Stimulated activated CD8-positive, alpha-beta memory T cell treated with anti-CD3 and anti-CD28 coated beads, Interleukin-7, amount 100 ng/mL, for 48 hours (primary cell): ENCODE results near the gene LIN9.
"Not testable (repeated sequence)": the region's sequence is repeated elsewhere in the genome, so short reads cannot be mapped to it uniquely, and the experiment has no call there.

Experiments used
- DNase-seq, 2 donors: peaks; one replicate each; pipeline ENCODE4 v3.0.0-alpha.2; 2020; ENCODE audit warnings: low read depth in 1 of 2; ENCODE audit errors: extremely low read depth in 1 of 2

LIN9 gene

DNA sequence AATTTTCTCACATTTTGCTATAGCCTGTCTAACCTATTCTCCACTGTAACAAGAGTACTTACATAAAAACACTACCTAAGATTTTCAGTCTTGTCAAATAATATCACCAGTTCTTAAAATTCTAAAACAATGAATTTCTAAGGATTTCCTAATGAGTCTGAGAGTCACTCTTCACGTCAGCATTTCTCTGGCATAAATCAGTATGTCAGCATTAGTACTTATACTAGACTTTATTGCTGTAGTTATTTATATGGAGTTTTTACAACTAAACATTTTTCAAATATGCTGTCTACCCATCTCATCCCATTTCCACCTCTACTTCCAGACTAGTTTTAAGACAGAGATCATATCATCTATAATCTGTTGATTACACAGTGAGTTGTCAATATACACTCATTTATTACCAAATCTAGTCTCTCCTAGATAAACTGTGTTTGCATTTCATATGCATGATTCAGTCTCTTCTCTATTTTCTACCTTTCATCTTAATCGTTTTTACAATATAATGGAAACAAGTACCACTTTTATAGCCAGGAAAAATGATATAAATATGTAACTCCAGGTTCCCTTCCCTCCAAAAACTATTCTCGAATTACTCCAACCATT is 32.8 kb downstream of the LIN9 start:
- DNase-seq = no peak

DNA sequence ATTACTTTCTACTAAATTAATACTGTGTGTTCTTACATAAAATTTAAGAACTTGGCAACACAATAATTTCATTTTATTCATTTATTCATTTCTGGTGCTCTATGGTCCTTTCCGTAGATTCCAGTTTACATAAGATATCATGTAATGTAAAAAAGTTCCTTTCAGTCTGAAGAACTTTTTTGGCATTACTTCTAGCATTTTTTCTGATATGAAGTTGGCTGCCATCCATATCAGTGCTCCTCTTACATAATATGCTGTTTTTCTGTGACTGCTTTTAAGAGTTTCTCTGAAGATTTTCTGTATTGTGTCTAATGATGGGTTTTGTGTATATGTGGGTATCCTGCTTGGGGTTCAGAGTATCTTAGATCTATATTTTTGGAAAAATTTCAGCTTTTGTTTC is 34.8 kb downstream of the LIN9 start:
- DNase-seq = no peak

DNA sequence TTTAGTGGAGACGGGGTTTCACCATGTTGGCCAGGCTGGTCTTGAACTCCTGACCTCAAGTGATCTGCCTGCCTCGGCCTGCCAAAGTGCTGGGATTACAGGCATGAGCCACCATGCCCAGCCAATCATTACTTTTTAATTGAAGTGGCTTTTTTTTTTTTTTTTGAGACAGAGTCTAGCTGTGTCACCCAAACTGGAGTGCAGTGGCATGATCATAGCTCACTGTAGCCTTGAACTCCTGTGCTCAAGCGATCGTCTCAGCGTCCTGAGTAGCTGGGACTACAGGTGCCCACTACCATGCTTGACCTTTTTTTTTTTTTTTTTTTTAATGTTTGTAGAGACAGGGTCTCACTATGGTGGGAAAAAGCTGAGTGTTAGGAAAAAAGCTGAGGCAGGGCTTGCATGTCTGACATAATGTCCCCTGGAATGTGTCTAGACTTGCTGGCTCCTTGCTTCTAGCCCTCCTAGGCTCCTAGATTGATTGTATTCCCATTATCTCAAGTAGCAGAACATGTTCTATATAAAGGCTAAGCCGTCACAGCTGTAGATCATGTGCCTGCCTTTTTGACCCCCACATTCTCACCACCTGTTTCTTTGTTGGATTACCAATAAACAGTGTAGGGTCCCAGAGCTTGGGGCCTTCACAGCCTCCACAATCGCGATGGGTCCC is 36.6 kb downstream of the LIN9 start:
- not testable (repeated sequence) for DNase-seq

DNA sequence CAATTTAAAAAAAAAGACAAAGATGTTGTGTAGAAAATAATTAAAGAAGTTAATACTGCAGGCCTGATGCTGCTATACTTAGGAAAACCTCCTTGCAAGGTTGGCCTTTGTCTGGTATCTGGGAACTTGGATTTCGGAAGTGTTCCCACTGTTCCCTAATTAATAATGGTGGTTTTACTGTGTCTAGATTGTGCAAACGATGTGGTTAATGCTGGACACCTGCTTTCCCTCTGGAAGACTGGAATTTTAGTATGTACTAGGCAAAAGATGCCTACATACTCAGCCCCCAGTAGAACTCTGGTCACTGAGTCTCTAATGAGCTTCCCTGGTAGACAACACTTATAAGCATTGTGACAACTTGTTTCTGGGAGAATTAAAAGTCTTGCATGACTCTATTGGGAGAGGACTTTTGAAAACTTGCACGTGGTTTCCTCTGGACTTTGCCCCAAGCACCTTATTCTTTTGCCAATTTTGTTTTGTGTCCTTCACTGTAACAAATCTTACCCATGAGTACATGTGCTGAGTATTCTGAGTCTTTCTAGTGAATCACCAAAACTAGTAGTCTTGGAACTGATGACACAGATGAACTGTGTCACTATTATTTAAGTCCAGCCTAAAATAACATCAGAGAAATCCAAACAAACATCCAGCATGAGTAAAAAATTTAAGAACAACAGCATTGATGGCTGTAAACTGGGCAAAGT is 40.4 kb downstream of the LIN9 start:
- DNase-seq = no peak

DNA sequence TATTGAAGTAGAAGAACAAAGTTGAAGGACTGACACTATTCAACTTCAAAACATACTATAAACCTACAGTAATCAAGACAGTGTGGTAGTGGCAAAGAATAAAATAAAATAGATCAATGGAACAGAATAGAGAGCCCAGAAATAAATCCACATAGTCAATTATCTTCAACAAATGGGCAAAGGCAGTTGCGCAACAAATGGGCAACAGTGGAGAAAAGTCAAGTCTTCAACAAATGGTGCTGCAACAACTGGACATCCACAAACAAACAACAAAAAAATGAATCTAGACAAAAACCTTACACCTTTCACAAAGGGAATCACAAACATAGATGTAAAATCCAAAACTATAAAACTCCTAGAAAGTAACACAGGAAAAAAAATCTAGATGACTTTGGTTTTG is 47.1 kb downstream of the LIN9 start:
- no peak for DNase-seq

DNA sequence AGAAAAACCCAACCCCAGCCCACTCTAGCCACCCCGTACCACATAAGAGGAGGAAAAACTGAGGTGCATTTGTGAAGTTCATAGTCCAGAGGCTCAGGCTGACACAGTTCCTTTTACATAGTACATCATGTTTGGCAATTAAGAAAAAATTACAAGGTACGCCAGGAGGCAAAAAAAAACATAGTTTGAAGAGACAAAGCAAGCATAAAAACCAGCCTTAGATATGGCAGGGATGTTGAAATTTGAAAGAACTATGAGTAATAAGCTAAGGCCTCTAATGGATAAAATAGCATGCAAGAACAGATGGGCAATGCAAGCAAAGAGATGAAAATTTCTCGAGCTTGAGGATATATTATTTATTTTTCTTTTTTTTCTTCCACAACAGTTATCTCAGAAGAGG is 53.6 kb downstream of the LIN9 start:
- no peak for DNase-seq

DNA sequence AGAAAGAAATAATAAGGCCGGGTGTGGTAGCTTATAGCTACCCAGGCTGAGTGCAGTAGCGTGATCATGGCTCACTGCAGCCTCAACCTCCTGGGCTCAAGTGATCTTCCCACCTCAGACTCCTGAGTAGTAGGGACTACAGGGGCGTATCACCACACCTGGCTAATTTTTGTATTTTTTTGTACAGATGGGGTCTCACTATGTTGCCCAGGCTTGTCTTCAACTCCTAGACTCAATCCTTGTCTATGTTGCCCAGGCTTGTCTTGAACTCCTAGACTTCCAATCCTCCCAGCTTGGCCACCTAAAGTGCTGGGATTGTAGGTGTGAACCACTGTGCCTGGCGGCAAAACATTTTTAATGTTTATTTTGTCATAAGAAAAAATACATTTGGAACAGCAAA is 55.0 kb downstream of the LIN9 start:
- no peak for DNase-seq

DNA sequence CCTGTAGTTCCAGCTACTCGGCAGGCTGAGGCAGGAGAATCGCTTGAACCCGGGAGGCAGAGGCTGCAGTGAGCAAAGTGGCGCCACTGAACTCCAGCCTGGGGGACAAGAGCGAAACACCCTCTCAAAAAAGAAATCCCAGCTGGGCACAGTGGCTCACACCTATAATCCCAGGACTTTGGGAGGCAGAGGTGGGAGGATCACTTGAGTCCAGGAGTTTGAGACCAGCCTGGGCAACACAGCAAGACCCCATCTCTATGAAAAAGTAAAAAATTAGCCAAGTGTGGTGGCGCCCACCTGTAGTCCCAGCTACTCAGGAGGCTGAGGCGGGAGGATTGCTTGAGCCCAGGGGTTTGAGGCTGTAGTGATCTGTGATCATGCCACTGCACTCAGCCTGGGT is 56.1 kb downstream of the LIN9 start:
- DNase-seq = not testable (repeated sequence)

DNA sequence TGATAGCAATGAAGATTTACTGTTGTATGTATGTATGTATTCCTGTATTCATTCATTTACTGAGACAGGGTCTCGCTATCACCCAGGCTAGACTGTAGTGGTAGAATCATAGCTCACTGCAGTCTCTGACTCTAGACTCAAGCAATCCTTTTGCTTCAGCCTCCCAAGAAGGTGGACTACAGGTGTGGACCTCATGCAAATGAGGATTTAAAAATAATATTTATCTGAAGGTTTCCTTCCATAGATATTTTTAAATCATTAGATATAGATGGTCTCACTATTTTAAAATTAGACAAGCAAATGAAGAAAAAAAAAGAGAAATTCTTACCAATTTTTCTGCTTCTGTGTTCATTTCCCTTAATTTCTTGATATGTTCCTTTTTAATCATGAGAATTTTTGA is 58.5 kb downstream of the LIN9 start:
- DNase-seq = no peak

DNA sequence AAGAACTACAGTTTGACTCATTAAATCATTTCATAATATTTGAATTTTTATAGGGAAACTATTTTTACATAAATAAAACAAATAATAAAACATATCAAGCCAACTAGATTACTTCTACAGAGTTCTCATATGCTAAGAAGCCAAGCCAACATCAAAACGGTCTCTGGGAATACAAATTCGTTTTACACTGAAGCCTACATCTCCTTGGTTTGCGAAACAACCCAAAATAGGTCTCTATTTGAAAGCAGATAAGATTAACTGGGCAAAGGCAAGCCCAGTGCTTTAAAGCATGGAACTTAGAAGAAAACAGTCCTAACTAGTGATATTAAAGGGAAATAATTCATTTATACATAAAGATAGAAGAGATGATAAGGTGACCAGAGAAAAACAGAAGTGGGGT is 60.2 kb downstream of the LIN9 start:
- DNase-seq = no peak

DNA sequence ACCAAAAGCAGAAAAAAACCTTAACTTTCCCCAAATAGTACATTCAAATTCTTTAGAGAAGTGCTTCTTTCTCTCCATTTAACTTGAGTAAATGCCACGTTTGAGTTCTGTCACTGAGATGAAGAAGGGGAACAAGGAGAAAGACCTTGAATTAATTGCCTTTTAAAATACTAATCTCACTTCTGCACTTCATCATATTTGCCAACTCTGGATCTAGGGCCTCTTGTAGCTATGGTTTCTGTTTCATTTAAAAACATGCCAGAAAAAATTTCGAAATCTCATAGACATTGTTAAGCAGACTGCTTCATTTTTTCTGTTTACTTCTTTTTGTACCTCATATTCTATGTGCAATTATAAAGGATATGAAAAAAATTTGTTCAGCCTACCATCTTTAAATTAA is 60.9 kb downstream of the LIN9 start:
- no peak for DNase-seq

DNA sequence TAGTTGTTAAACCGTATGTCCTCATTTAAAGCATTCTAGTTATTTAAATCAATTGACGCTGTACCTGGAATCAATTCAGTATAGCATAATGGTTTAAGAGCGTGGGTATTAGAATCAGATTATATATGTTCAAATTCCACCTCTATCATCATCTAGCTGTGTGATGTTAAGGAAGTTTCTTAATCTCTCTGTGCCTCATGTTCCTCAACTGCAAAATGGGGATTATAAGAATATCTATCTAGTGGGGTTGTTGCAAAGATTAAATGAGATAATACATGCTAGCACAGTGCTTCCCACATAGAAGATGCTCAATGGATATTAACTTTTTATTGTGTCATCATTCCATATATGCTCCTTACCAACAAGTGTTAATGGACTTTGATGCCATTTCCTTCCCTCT is 69.5 kb downstream of the LIN9 start:
- no peak for DNase-seq

DNA sequence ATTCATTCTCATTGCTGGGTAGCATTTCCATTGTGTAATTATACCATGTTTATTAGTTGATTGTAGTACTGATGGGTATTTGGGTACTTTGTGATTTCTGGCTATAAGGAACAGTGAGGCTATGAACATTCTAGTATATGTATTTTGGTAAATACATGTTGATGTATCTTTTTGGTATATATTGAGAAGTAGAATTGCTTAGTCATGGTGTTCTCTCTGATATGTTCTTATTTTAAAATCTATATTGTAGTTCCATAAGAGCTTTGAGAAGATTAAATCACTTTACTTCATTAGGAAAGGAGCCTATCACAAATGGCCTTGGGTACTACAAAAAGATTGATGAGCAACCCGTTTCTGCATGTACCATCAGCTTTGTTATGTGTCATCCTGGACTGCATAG is 72.1 kb downstream of the LIN9 start:
- DNase-seq = no peak

DNA sequence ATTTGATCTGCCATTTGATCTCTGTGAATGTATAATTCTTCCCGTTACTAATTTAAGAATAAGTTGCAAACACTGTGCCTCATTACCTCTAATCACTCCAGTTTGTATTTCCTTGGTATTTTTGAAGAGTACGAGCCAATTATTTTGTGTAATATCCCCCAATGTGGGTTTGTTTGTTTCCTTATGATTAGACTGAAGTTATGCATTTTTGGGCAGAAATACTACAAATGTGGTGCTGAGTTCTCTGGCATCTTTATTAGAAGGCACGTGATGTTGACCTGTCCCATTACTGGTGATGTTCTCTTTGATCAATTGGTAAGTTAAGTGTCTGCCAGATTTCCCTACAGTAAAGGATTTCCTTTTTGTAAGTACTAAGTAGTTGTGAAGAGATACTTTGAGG is 75.2 kb downstream of the LIN9 start:
- DNase-seq = no peak

DNA sequence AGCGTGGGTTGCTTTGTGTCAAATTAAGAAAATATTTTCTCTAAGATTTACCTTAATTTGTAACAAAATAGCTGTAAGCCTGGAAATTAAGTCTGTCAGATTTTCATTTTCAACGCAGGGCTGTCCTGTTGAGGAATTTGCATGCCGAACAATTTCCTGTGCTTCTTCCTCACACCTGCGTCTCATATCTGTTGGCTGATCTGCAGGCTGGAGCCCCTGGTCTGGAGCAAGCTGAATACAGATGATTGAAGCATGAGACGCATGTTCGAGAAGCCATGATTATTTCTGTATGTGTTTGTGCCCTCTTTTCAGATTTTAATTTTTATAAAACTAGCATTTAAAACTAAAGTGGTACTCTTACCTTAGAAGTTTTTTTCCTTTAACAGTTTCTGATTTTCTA is 75.7 kb downstream of the LIN9 start:
- DNase-seq = no peak

DNA sequence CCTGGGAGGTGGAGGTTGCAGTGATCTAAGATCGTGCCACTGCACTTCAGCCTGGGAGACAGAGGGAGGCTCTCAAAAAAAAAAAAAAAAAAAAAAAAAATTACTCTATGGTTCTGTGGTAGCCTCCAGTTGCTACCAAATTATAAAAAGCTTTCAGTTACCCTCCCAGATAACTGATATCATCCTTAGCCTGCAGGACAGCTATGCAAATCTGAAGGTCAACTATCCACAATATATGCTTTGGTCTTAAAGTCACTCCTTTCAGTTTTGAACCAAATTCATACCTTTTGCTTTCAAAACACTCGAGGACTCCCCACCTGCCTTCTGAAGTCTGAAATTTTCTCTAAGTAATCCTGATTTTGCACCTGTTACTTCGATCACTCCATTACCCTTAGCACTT is 82.4 kb downstream of the LIN9 start:
- no peak for DNase-seq

DNA sequence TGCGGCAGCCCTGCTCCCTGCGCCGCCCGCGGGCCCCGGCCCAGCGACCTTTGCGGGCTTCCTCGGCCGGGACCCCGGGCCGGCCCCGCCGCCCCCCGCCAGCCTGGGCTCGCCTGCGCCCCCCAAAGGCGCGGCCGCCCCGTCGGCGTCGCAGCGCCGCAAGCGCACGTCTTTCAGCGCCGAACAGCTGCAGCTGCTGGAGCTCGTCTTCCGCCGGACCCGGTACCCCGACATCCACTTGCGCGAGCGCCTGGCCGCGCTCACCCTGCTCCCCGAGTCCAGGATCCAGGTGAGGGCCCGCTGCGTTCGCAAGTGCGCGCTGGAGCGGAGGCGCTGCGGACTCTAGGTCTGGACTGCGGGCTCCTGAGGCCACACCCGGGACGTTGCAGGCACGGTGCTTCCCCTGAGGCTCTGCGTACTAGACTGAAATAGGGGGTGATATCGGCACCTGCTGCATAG is 85.1 kb downstream of the LIN9 start:
- DNase-seq = no peak

DNA sequence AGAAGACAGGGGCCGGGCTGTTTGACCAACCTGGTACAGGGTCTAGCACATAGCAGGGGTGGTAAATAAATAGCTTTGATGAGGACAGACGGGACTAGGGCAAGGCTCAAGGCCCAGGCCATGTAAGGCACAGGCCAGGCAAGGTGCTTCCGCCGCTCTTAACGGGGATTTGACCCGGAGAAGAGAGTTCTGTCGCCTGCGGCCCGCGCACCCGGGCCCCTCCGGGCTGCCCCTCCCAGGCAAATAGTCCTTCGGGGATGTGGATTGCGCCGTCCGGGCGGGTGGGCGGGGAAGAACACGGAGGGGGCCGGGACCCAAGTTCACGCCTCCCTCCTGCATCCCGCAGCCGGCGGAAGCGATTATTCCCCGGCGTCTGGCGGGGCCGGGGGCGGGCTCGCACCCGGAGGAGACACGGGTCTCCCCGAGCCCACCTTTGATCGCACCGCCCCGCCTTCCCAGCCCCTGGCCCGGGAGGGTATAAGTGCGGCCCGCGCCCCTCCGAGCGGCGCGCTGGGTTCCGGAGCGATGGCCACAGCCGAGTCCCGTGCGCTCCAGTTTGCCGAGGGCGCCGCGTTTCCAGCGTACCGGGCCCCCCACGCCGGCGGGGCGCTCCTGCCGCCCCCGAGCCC is 85.7 kb downstream of the LIN9 start, which contains the start of gene MIXL1:
MIXL1 (plus strand) TSS at position 508 of the 629 bp plus-strand sequence; CDS start at position 526, 18 bp downstream.
- no peak for DNase-seq

DNA sequence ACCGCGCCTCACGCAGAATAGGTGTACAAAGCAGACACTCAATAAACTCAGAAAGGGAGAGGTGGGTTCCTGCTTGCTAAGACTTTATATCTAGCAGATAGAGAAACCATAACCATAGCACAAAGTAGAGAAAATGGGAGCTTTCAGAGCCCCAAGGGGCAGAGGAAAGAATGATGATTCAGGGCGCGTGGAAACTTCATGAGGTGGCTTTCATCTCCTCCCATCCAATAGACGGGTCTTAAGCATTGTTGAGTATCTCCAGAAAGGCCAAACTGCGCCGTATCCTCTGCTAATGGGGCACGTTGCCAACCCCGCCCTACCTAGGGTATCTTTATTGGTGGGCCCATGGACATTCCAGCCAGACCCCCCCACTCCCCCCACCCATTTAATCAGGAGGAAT is 86.3 kb downstream of the LIN9 start:
- no peak for DNase-seq

DNA sequence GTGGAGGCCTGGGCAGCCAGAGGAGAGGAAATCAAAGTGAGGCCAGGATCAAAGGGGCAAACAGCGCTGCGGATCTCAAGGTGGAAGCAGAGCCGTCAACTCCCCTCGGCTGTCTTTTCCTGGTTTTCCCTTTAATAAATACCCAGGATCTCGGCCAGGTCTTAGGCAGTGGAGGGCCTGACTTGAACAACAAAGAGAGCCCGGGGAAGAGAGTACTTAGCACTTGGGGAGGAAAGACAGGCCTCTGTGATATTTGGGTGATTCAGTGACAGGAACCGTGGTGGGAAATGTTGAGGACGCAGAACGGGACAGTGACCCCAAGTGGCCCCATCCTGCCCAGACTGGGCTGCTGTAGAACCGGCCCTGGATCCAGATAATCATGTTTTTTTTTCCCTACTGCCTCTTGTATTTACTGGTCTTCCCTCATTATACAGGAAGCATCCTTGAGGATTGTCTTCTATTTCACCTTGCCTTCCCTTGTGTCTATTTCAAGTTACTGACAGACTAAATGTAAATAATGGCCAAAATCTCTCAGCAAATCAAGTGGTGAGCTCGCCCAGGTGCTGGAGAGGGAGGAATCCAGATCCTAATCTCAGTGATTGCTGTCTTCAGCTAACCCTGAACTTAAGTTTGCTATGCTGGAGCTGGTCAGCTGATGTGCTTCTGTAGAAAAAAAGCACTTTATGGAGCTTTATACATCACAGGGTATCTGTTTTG is 88.3 kb downstream of the LIN9 start:
- DNase-seq = no peak

DNA sequence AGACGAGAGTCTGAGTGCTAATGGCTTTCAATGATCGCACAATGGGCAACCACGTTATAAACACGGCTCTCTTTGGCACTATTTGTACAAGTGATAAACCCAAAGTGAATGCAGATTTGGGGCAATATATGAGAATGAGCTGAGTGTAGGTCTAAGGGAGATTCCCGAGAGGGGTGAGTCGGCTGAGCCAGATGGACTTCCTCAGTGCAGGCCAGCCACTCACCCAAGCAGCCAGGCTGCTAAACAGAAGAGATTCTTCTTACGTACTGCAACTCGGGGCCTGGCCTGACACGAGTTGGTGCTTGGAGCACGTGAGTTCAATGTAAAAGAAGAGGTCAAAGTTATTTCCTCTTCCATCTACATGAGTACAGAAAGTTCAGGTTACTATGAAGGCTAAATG is 91.7 kb downstream of the LIN9 start:
- no peak for DNase-seq
